GM12801 (cell line): ENCODE data around the gene SLC2A1.

Source experiments
- TF ChIP-seq, protein P1 (sequence below): IDR thresholded peaks from one replicate; pipeline ENCODE4 v1.5.1; 2011; ENCODE audit warnings: control low read depth; ENCODE audit not compliant: insufficient read length; ENCODE audit errors: extremely low read depth

The SLC2A1 gene

DNA sequence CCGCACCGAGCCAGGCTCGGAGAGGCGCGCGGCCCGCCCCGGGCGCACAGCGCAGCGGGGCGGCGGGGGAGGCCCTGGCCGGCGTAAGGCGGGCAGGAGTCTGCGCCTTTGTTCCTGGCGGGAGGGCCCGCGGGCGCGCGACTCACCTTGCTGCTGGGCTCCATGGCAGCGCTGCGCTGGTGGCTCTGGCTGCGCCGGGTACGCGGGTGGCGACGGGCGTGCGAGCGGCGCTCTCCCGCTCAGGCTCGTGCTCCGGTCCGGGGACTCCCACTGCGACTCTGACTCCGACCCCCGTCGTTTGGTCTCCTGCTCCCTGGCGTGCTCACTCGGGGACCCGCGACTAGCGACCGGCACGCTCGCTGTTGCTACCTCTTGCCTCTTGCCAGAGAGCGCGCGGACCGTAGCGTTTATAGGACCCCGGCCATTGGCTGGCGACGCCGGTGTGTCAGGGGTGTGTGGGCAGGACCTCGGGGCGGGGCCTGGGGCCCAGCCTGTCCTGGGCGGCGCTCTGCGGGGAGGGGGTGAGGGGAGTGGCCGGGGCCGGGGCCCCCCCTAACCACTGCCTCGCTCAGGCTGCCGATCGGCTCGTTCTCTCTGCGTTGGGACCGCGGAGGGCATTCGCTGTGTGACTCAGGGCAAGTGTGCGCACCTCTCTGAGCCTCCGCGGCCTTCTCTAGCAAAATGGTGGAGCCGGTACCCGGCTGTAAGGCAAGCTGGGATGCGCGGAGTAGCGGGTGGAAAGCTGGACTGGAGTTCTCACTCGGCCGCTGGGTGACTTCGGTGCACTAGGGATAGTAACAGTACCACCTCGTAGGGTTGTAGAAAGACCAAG lies at the start of gene SLC2A1:
Gene SLC2A1 (minus strand): TSS at position 381 of the 832 bp plus-strand sequence. CDS start 217 bp downstream, at position 164.
- TF ChIP-seq, protein P1, sequence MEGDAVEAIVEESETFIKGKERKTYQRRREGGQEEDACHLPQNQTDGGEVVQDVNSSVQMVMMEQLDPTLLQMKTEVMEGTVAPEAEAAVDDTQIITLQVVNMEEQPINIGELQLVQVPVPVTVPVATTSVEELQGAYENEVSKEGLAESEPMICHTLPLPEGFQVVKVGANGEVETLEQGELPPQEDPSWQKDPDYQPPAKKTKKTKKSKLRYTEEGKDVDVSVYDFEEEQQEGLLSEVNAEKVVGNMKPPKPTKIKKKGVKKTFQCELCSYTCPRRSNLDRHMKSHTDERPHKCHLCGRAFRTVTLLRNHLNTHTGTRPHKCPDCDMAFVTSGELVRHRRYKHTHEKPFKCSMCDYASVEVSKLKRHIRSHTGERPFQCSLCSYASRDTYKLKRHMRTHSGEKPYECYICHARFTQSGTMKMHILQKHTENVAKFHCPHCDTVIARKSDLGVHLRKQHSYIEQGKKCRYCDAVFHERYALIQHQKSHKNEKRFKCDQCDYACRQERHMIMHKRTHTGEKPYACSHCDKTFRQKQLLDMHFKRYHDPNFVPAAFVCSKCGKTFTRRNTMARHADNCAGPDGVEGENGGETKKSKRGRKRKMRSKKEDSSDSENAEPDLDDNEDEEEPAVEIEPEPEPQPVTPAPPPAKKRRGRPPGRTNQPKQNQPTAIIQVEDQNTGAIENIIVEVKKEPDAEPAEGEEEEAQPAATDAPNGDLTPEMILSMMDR: no peak

DNA sequence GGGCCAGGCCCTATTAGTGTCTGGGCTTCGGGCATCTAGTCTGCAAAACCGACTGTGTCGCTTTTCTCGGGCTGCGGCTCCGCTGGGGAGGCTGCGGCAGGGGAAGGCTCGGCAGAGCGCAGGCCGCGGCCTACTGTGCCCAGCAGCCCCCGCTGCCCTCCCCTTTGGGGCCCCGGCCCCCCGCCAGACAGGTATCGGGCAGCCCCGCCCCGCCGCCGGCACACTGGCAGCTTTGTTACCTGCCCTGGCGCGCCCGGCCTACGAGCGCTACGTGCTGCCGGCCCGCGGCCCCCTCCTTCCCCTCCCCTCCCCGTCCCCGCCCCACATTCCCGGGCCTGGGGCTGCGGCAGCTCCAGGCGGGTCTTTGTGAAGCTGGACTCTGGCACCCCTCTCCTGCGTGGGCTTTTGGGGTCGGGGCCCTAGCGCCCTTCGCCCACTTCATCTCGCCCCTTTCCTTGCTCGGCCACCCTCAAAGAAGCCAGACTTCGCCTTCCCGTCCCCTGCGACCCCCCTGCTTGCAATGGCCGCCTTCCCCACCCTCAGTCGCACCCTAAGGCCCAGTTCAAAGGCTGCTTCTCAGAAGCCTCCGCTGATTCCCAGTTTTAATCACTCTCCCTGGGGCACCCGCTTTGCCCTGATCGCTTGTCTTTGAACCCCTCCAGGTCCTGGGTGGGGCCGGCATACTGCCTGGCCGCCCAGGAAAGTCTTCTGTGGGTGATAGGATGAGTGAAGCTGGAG lies 48.9 kb upstream of the SLC2A1 start:
- TF ChIP-seq, protein P1: no peak

DNA sequence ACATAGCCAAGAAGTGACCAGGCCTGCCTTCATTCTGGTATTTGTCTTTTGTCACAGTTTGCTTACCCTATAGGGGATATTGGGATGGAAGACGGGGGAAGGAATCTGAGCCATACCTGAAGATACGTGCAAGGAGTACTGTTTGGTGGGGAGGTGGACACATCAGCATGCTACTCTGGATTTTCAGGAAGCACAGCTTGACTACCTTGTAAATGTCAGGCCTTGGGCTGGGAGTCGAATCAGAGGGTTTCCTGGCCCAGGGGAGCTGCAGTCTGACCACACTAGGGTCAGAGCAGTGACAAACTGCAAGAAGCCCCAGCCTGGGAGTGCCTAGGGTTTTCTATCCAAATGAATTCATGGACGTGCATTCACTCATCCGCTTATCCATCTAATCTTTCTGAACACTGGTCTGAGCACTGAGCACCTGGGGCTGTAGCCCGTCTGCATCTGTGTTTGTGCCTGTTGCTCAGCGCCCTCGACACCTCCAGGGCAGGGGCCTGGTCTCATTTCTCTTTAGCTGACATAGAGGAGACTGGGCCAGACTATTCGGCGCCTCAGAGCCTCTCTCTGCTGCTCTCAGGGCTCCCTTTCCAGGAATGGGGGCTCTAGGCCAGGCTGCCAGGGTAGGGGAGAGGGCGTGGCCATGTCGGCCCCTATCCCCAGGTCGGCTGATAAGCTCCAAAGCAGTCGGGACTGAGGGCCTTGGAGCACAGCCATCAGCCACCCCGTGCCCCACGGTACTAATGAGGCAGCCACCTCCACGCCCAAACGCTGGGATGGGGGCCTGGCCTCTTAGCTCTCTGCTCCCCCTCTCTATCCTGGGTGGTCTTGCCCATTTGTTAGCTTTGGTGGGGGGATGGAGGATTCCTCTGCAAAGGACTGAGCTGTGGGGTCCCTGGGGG lies 47.0 kb upstream of the SLC2A1 start:
- TF ChIP-seq, protein P1: no peak

DNA sequence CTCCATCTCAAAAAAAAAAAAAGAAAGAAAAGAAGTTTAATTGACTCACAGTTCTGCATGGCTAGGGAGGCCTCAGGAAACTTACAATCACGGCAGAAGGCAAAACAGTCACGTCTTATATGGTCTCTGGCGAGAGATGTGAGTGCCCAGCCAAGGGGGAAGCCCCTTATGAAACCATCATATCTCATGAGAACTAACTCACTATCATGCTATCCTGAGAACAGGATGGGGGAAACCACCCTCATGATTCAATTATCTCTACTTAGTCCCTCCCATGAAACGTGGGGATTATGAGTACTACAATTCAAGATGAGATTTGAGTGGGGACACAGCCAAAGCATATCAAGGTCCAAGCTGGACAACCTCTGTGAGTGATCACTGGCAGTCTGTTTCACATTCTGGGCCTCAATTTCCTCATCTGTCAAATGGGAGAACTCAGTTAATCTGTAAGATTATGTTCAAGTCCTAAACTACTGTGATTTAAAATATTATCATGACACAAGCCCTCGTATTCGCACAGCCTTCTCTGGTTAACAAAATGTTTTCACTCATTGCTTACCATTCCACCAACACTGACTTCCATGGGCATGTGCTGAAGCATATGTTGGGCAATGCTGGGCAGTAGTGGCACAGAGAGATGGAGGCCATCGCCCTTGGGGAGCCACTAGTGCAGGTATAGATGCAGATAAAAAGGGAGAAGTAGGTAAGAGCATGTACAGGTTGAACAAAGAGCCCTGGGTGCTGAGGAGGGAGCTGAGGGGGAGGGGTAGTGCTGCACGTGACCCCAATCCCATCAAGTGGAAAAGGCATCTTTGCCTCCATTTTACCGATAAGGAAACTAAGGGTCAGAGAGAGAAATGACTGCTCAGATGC lies 46.2 kb upstream of the SLC2A1 start:
- TF ChIP-seq, protein P1: no peak

DNA sequence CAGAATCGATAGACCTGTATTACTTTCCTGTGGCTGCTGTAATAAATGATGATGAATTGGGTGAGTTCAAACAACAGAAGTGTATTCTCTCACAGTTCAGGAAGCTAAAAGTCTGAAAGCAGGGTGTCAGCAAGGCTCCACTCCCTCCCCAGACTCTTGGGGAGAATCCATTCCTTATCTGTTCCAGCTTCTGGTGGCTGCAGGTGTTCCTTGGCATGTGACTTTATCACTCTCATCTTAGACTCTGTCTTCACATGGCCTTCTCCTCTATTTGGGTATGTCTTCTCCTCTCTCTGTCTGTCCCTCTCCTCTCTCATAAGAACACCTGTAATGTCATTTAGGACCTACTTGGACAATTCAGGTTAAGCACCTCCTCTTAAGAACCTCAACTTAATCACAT lies 44.1 kb upstream of the SLC2A1 start:
- TF ChIP-seq, protein P1: no peak

DNA sequence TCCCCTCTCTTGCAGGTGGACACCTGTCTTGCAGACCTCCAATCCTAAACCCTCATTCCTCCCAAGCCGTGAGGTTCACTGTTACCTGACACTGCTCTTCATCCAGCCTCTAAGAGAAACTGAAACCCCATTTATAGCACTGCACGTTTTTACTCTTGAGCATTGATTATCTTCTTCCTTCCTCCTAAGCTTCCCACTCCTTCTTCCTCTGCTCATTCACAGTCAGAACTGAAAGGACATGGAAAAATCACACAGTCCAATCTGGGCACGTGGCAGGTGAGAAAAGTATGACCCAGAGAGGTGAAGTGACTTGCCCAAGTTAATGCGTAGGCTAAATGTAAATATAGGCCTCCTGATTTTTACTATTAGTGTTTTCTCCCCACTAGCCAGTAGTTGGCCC lies 43.4 kb upstream of the SLC2A1 start:
- TF ChIP-seq, protein P1: no peak
